ENCODE measurements around the gene SLC4A3. TPM values are rescaled to one million over a fixed set of nuclear protein-coding genes. Genes with fewer than 3 reads are reported as not detected.

The SLC4A3 gene
- total RNA-seq, 1 experiment from 2014 or later, result 8.7 TPM

DNA sequence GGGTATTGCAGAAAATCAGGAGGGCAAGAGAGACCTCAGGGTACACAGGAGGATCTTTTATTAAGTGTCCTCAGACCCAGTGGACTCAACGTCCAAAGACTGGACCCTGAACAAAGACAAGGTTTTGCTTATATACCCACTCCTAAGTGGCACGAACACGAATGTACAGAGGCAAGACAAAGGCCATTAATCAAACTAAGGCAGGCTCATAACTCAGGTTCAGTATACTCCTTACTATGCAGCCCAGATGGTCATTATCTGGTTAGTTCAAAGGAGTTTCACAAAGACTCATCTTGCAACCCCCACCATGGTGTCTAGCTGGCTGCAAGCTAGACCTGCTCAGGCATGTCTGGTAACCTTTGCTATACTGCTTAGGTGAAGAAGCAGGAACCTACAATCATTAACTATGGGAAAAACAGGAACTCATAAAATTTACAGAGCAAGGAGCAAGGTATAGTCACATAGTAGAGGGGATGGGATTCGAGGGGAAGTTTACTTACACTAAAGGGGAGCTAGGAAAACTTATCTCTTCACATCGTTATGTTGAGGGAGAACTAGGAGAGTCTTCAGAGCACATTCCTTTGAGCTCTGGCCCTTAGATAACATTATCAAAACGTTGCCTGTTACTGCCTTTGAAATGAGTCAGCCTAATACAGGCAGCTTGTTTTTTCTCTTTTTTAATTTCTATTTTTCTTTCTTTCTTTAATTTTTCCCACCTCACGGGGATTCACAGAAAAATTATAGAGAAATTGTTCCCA lies 33.9 kb downstream of the SLC4A3 start:
- POLR2A ChIA-PET, result no interaction called here
- Mint-ChIP-seq H3K9me3 (peaks cover 44% of the 10 kb centered on the region), H3K27ac (no peak overlapping the region), H3K27me3 (ENCODE audit: low read depth) (peaks cover 21% of the 10 kb centered on the region), H3K4me1 (peaks cover 16% of the 10 kb centered on the region), H3K36me3 (peaks cover 14% of the 10 kb centered on the region), H3K4me3 (no peak overlapping the region)
- TF ChIP-seq TCF7 (CRISPR knock-in tag; IDR thresholded peaks at IDR 0.05; ENCODE audit: low read depth), result no peak
- TF ChIP-seq ZNF396 (CRISPR knock-in tag; IDR thresholded peaks at IDR 0.05; ENCODE audit: borderline replicate concordance), result no peak
- no peak for TF ChIP-seq NR3C1 (CRISPR knock-in tag; conservative IDR thresholded peaks at IDR 0.05; ENCODE audit: low read depth)
- TF ChIP-seq, protein P1, sequence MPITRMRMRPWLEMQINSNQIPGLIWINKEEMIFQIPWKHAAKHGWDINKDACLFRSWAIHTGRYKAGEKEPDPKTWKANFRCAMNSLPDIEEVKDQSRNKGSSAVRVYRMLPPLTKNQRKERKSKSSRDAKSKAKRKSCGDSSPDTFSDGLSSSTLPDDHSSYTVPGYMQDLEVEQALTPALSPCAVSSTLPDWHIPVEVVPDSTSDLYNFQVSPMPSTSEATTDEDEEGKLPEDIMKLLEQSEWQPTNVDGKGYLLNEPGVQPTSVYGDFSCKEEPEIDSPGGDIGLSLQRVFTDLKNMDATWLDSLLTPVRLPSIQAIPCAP (CRISPR knock-in tag; IDR thresholded peaks at IDR 0.05), result no peak
- TF ChIP-seq, protein P2, sequence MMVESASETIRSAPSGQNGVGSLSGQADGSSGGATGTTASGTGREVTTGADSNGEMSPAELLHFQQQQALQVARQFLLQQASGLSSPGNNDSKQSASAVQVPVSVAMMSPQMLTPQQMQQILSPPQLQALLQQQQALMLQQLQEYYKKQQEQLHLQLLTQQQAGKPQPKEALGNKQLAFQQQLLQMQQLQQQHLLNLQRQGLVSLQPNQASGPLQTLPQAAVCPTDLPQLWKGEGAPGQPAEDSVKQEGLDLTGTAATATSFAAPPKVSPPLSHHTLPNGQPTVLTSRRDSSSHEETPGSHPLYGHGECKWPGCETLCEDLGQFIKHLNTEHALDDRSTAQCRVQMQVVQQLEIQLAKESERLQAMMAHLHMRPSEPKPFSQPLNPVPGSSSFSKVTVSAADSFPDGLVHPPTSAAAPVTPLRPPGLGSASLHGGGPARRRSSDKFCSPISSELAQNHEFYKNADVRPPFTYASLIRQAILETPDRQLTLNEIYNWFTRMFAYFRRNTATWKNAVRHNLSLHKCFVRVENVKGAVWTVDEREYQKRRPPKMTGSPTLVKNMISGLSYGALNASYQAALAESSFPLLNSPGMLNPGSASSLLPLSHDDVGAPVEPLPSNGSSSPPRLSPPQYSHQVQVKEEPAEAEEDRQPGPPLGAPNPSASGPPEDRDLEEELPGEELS (CRISPR knock-in tag; IDR thresholded peaks at IDR 0.05), result no peak
- no peak for TF ChIP-seq SMAD3 (CRISPR knock-in tag; IDR thresholded peaks at IDR 0.05; ENCODE audit: borderline replicate concordance)
- TF ChIP-seq, protein P3, sequence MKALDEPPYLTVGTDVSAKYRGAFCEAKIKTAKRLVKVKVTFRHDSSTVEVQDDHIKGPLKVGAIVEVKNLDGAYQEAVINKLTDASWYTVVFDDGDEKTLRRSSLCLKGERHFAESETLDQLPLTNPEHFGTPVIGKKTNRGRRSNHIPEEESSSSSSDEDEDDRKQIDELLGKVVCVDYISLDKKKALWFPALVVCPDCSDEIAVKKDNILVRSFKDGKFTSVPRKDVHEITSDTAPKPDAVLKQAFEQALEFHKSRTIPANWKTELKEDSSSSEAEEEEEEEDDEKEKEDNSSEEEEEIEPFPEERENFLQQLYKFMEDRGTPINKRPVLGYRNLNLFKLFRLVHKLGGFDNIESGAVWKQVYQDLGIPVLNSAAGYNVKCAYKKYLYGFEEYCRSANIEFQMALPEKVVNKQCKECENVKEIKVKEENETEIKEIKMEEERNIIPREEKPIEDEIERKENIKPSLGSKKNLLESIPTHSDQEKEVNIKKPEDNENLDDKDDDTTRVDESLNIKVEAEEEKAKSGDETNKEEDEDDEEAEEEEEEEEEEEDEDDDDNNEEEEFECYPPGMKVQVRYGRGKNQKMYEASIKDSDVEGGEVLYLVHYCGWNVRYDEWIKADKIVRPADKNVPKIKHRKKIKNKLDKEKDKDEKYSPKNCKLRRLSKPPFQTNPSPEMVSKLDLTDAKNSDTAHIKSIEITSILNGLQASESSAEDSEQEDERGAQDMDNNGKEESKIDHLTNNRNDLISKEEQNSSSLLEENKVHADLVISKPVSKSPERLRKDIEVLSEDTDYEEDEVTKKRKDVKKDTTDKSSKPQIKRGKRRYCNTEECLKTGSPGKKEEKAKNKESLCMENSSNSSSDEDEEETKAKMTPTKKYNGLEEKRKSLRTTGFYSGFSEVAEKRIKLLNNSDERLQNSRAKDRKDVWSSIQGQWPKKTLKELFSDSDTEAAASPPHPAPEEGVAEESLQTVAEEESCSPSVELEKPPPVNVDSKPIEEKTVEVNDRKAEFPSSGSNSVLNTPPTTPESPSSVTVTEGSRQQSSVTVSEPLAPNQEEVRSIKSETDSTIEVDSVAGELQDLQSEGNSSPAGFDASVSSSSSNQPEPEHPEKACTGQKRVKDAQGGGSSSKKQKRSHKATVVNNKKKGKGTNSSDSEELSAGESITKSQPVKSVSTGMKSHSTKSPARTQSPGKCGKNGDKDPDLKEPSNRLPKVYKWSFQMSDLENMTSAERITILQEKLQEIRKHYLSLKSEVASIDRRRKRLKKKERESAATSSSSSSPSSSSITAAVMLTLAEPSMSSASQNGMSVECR (CRISPR knock-in tag; IDR thresholded peaks at IDR 0.05; ENCODE audit: borderline replicate concordance), result no peak
- TF ChIP-seq, protein P4, sequence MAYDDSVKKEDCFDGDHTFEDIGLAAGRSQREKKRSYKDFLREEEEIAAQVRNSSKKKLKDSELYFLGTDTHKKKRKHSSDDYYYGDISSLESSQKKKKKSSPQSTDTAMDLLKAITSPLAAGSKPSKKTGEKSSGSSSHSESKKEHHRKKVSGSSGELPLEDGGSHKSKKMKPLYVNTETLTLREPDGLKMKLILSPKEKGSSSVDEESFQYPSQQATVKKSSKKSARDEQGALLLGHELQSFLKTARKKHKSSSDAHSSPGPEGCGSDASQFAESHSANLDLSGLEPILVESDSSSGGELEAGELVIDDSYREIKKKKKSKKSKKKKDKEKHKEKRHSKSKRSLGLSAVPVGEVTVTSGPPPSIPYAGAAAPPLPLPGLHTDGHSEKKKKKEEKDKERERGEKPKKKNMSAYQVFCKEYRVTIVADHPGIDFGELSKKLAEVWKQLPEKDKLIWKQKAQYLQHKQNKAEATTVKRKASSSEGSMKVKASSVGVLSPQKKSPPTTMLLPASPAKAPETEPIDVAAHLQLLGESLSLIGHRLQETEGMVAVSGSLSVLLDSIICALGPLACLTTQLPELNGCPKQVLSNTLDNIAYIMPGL (CRISPR knock-in tag; IDR thresholded peaks at IDR 0.05), result no peak
- ATAC-seq, result no peak
- no peak for DNase-seq (ENCODE audit: low spot score)
- CTCF ChIA-PET, result no interaction called here

GRCh38 chr2:219661955-219662395 lies 34.5 kb downstream of the SLC4A3 start:
- Mint-ChIP-seq H3K27ac (no peak overlapping the region), H3K27me3 (ENCODE audit: low read depth) (peaks cover 21% of the 10 kb centered on the region), H3K4me3 (no peak overlapping the region), H3K36me3 (peaks cover 14% of the 10 kb centered on the region), H3K9me3 (peaks cover 39% of the 10 kb centered on the region), H3K4me1 (peaks cover 16% of the 10 kb centered on the region)
- ATAC-seq (peak; percentile 14; the same call in 1 of the 2 replicates), DNase-seq (ENCODE audit: low spot score) (no peak)
- CTCF ChIA-PET, result no interaction called here
- POLR2A ChIA-PET, result no interaction called here
- TF ChIP-seq SP1 (CRISPR knock-in tag; conservative IDR thresholded peaks at IDR 0.05) (no peak), E2F4 (CRISPR knock-in tag; IDR thresholded peaks at IDR 0.05; ENCODE audit: borderline replicate concordance, low read depth) (no peak), NR2C2 (CRISPR knock-in tag; IDR thresholded peaks at IDR 0.05) (no peak), ELF4 (CRISPR knock-in tag; IDR thresholded peaks at IDR 0.05; ENCODE audit: low read depth) (no peak), MYBL2 (CRISPR knock-in tag; IDR thresholded peaks at IDR 0.05) (no peak), ETV6 (CRISPR knock-in tag; IDR thresholded peaks at IDR 0.05) (no peak), TEAD4 (CRISPR knock-in tag; IDR thresholded peaks at IDR 0.05) (no peak), FOXJ3 (CRISPR knock-in tag; IDR thresholded peaks at IDR 0.05; ENCODE audit: borderline replicate concordance) (no peak), NR3C1 (CRISPR knock-in tag; conservative IDR thresholded peaks at IDR 0.05; ENCODE audit: low read depth) (no peak), OVOL2 (CRISPR knock-in tag; IDR thresholded peaks at IDR 0.05; ENCODE audit: borderline replicate concordance) (no peak), NFATC4 (CRISPR knock-in tag; IDR thresholded peaks at IDR 0.05) (no peak)
- TF ChIP-seq, protein P3 (CRISPR knock-in tag; IDR thresholded peaks at IDR 0.05; ENCODE audit: borderline replicate concordance), result no peak
- TF ChIP-seq, protein P1 (CRISPR knock-in tag; IDR thresholded peaks at IDR 0.05), result no peak
